ENCODE measurements around the gene ELP2. TPM values are rescaled to one million over a fixed set of nuclear protein-coding genes. Genes with fewer than 3 reads are reported as not detected.
"Not testable (repeated sequence)": the region's sequence is repeated elsewhere in the genome, so short reads cannot be mapped to it uniquely, and the experiment has no call there.

Gene ELP2
- 83.9 and 84.2 TPM in 2 replicates for total RNA-seq

GRCh38 chr18:36129300-36130038, at the start of gene ELP2, which contains the start of gene SLC39A6:
ELP2 (plus strand) TSS chr18:36129899; CDS start chr18:36129934, 35 bp downstream.
SLC39A6 (minus strand) TSS chr18:36129340; CDS start chr18:36127007, 2,333 bp downstream.
- DNase-seq (ENCODE audit: low read depth): peak; percentile 85

- DNase-seq (ENCODE audit: low read depth): not testable (repeated sequence)
Observed at GRCh38 chr18:36081118-36081517, 48.6 kb upstream of the ELP2 start.

GRCh38 chr18:36083729-36084128, 46.0 kb upstream of the ELP2 start:
- DNase-seq (ENCODE audit: low read depth): no peak

- DNase-seq (ENCODE audit: low read depth): no peak
Observed at GRCh38 chr18:36085195-36085594, 44.5 kb upstream of the ELP2 start.

GRCh38 chr18:36086186-36086585, 43.5 kb upstream of the ELP2 start:
- peak; percentile 31 for DNase-seq (ENCODE audit: low read depth)

GRCh38 chr18:36088256-36088655, 41.4 kb upstream of the ELP2 start:
- DNase-seq (ENCODE audit: low read depth): no peak

GRCh38 chr18:36089001-36089400, 40.7 kb upstream of the ELP2 start:
- DNase-seq (ENCODE audit: low read depth): peak; percentile 16

GRCh38 chr18:36092116-36092515, 37.6 kb upstream of the ELP2 start:
- DNase-seq (ENCODE audit: low read depth): peak; percentile 55

- DNase-seq (ENCODE audit: low read depth): no peak
Observed at GRCh38 chr18:36094431-36094830, 35.3 kb upstream of the ELP2 start.

GRCh38 chr18:36095936-36096519, 33.7 kb upstream of the ELP2 start:
- DNase-seq (ENCODE audit: low read depth): peak; percentile 80

- no peak for DNase-seq (ENCODE audit: low read depth)
Observed at GRCh38 chr18:36096955-36097354, 32.7 kb upstream of the ELP2 start.

- DNase-seq (ENCODE audit: low read depth): no peak
Observed at GRCh38 chr18:36099311-36099710, 30.4 kb upstream of the ELP2 start.

- DNase-seq (ENCODE audit: low read depth): no peak
Observed at GRCh38 chr18:36101943-36102342, 27.8 kb upstream of the ELP2 start.

- no peak for DNase-seq (ENCODE audit: low read depth)
Observed at GRCh38 chr18:36104749-36105148, 24.9 kb upstream of the ELP2 start.

- DNase-seq (ENCODE audit: low read depth): no peak
Observed at GRCh38 chr18:36107477-36107876, 22.2 kb upstream of the ELP2 start.

- DNase-seq (ENCODE audit: low read depth): no peak
Observed at GRCh38 chr18:36108196-36108595, 21.5 kb upstream of the ELP2 start.

GRCh38 chr18:36108601-36109000, 21.1 kb upstream of the ELP2 start:
- DNase-seq (ENCODE audit: low read depth): no peak

GRCh38 chr18:36109737-36110136, 20.0 kb upstream of the ELP2 start:
- no peak for DNase-seq (ENCODE audit: low read depth)

GRCh38 chr18:36112302-36112701, 17.4 kb upstream of the ELP2 start:
- no peak for DNase-seq (ENCODE audit: low read depth)

GRCh38 chr18:36114251-36114650, 15.4 kb upstream of the ELP2 start:
- no peak for DNase-seq (ENCODE audit: low read depth)

- DNase-seq (ENCODE audit: low read depth): no peak
Observed at GRCh38 chr18:36114738-36115137, 15.0 kb upstream of the ELP2 start.

GRCh38 chr18:36116771-36117170, 12.9 kb upstream of the ELP2 start:
- DNase-seq (ENCODE audit: low read depth): not testable (repeated sequence)

- DNase-seq (ENCODE audit: low read depth): no peak
Observed at GRCh38 chr18:36120297-36120696, 9.4 kb upstream of the ELP2 start.
